Thymus (tissue), 11 donors: ENCODE results near the gene JARID2. TPM values are rescaled to one million over a fixed set of nuclear protein-coding genes. Genes with fewer than 3 reads are reported as not detected.

ENCODE experiments used
- DNase-seq, 9 donors: peaks; one replicate each; pipeline ENCODE4 v3.0.0-alpha.2; 2013; ENCODE audit warnings: low spot score in 9 of 9, low read depth in 6 of 9, missing footprints in 1 of 9
- H3K27ac ChIP-seq, 2 donors: one replicate each; pipeline ENCODE4 v1.5.1; 2013; ENCODE audit warnings: control low read depth in 1 of 2, low read depth in 1 of 2, low read length in 1 of 2, mild to moderate bottlenecking in 1 of 2, moderate library complexity in 1 of 2
- H3K27me3 ChIP-seq, 2 donors: one replicate each; pipeline ENCODE4 v1.5.1; 2013; ENCODE audit warnings: low read length in 1 of 2; ENCODE audit not compliant: control insufficient read depth in 2 of 2, insufficient read depth in 1 of 2
- H3K36me3 ChIP-seq, 2 donors: one replicate each; pipeline ENCODE4 v1.5.1; 2013; ENCODE audit warnings: low read length in 1 of 2, mild to moderate bottlenecking in 1 of 2, moderate library complexity in 1 of 2; ENCODE audit not compliant: control insufficient read depth in 2 of 2, insufficient read depth in 2 of 2
- H3K4me1 ChIP-seq, 2 donors: one replicate each; pipeline ENCODE4 v1.5.1; 2013; ENCODE audit warnings: low read length in 2 of 2; ENCODE audit not compliant: control insufficient read depth in 2 of 2, insufficient read depth in 2 of 2
- H3K4me3 ChIP-seq, 2 donors: one replicate each; pipeline ENCODE4 v1.5.1; 2013; ENCODE audit warnings: low read length in 2 of 2, control low read depth in 1 of 2, mild to moderate bottlenecking in 1 of 2
- H3K9me3 ChIP-seq, 2 donors: one replicate each; pipeline ENCODE4 v1.5.1; 2013; ENCODE audit warnings: low read length in 1 of 2, mild to moderate bottlenecking in 1 of 2; ENCODE audit not compliant: control insufficient read depth in 2 of 2, insufficient read depth in 1 of 2
- WGBS: extraction: QIAGEN DNeasy Blood & Tissue Kit; methylation state at CpG from one replicate; pipeline ENCODE4 v1.1.7; 2013; 5-methylcytosine and 5-hydroxymethylcytosine counted together
- polyA plus RNA-seq: library from polyadenylated mRNA; stranded (reverse); fragments of 200-250 nt; gene quantifications from one replicate; pipeline ENCODE4 v1.2.3, GENCODE V29; 2013
- total RNA-seq: library from RNA; stranded (reverse); fragments of 120-200 nt; gene quantifications from one replicate; pipeline ENCODE4 v1.2.4, GENCODE V29; 2013
- donor health status: healthy.

Gene JARID2
- total and polyA plus RNA-seq, 2 donors, result 15.8 to 20.9 TPM

GRCh38 chr6:15505463-15505918 is 259.6 kb downstream of the JARID2 start:
- DNase-seq, result no peak
- H3K36me3 ChIP-seq, result peaks cover 93 to 97% of the 10 kb centered on the region in 2 donors
- H3K4me1 ChIP-seq, result peaks cover 0 to 16% of the 10 kb centered on the region in 2 donors
- H3K9me3 ChIP-seq, result no peaks in the 10 kb centered on the region
- H3K27ac ChIP-seq, result no peak overlapping the region
- no peaks in the 10 kb centered on the region for H3K27me3 ChIP-seq
- H3K4me3 ChIP-seq, result no peak overlapping the region
- 93% methylated on average over 18 of the region's 18 CpGs for WGBS

- no peak overlapping the region for H3K27ac ChIP-seq
- no peak overlapping the region for H3K4me3 ChIP-seq
- no peaks in the 10 kb centered on the region for H3K27me3 ChIP-seq
- 99% methylated on average over 7 of the region's 7 CpGs for WGBS
- DNase-seq, result no peak
- H3K36me3 ChIP-seq, result peaks cover 93 to 97% of the 10 kb centered on the region in 2 donors
- peaks cover 0 to 21% of the 10 kb centered on the region in 2 donors for H3K4me1 ChIP-seq
- H3K9me3 ChIP-seq, result no peaks in the 10 kb centered on the region
These were observed 260.2 kb downstream of the JARID2 start for GRCh38 chr6:15506066-15506465.

GRCh38 chr6:15507221-15507620 is 261.4 kb downstream of the JARID2 start:
- Histone ChIP-seq H3K9me3 (no peaks in the 10 kb centered on the region), H3K27me3 (no peaks in the 10 kb centered on the region), H3K36me3 (peaks cover 93 to 98% of the 10 kb centered on the region in 2 donors), H3K4me3 (no peak overlapping the region), H3K27ac (no peak overlapping the region), H3K4me1 (peaks cover 0 to 21% of the 10 kb centered on the region in 2 donors)
- over 99% methylated on average over 11 of the region's 11 CpGs for WGBS
- no peak for DNase-seq

GRCh38 chr6:15507746-15508145 is 261.9 kb downstream of the JARID2 start:
- no peak overlapping the region for H3K27ac ChIP-seq
- no peaks in the 10 kb centered on the region for H3K9me3 ChIP-seq
- DNase-seq, result no peak
- H3K36me3 ChIP-seq, result peaks cover 93 to 98% of the 10 kb centered on the region in 2 donors
- H3K4me3 ChIP-seq, result no peak overlapping the region
- H3K4me1 ChIP-seq, result peaks cover 0 to 21% of the 10 kb centered on the region in 2 donors
- 91% methylated on average over 14 of the region's 14 CpGs for WGBS
- no peaks in the 10 kb centered on the region for H3K27me3 ChIP-seq

GRCh38 chr6:15508441-15508871 is 262.6 kb downstream of the JARID2 start:
- peaks cover 93 to 98% of the 10 kb centered on the region in 2 donors for H3K36me3 ChIP-seq
- H3K4me3 ChIP-seq, result no peak overlapping the region
- H3K27ac ChIP-seq, result no peak overlapping the region

GRCh38 chr6:15508931-15509330 is 263.1 kb downstream of the JARID2 start:
- no peak overlapping the region for H3K4me3 ChIP-seq
- DNase-seq, result no peak
- H3K36me3 ChIP-seq, result peaks cover 94 to 99% of the 10 kb centered on the region in 2 donors
- H3K27ac ChIP-seq, result no peak overlapping the region
- H3K4me1 ChIP-seq, result peaks cover 0 to 23% of the 10 kb centered on the region in 2 donors
- no peaks in the 10 kb centered on the region for H3K9me3 ChIP-seq
- no peaks in the 10 kb centered on the region for H3K27me3 ChIP-seq
- 97% methylated on average over 15 of the region's 15 CpGs for WGBS

More at GRCh38 chr6:15508441-15508871, 262.6 kb downstream of the JARID2 start:
- Histone ChIP-seq H3K9me3 (no peaks in the 10 kb centered on the region), H3K4me1 (peaks cover 0 to 21% of the 10 kb centered on the region in 2 donors), H3K27me3 (no peaks in the 10 kb centered on the region)
- 97% methylated on average over 6 of the region's 6 CpGs for WGBS
- no peak for DNase-seq

GRCh38 chr6:15509335-15509933 is 263.6 kb downstream of the JARID2 start:
- Histone ChIP-seq H3K36me3 (peaks cover 95 to 98% of the 10 kb centered on the region in 2 donors), H3K9me3 (no peaks in the 10 kb centered on the region), H3K4me3 (no peak overlapping the region), H3K4me1 (peaks cover 0 to 28% of the 10 kb centered on the region in 2 donors), H3K27me3 (no peaks in the 10 kb centered on the region), H3K27ac (no peak overlapping the region)
- DNase-seq, result no peak
- 96% methylated on average over 13 of the region's 13 CpGs for WGBS

- Histone ChIP-seq H3K27me3 (no peaks in the 10 kb centered on the region), H3K4me1 (peaks cover 0 to 35% of the 10 kb centered on the region in 2 donors), H3K27ac (no peak overlapping the region), H3K4me3 (no peak overlapping the region), H3K36me3 (peaks cover 91 to 97% of the 10 kb centered on the region in 2 donors), H3K9me3 (no peaks in the 10 kb centered on the region)
- DNase-seq, result no peak
- 99% methylated on average over 6 of the region's 6 CpGs for WGBS
These were observed 264.3 kb downstream of the JARID2 start for GRCh38 chr6:15510121-15510520.

GRCh38 chr6:15510536-15511247 is 264.8 kb downstream of the JARID2 start:
- Histone ChIP-seq H3K36me3 (peaks cover 85 to 96% of the 10 kb centered on the region in 2 donors), H3K27ac (no peak overlapping the region), H3K9me3 (no peaks in the 10 kb centered on the region), H3K27me3 (no peaks in the 10 kb centered on the region), H3K4me1 (peaks cover 0 to 34% of the 10 kb centered on the region in 2 donors), H3K4me3 (no peak overlapping the region)
- peak in 1 of 9 donors; percentile 35 for DNase-seq
- WGBS, result 62% methylated on average over 16 of the region's 16 CpGs
